ENCODE measurements around the gene PATL1.

PATL1 gene

DNA sequence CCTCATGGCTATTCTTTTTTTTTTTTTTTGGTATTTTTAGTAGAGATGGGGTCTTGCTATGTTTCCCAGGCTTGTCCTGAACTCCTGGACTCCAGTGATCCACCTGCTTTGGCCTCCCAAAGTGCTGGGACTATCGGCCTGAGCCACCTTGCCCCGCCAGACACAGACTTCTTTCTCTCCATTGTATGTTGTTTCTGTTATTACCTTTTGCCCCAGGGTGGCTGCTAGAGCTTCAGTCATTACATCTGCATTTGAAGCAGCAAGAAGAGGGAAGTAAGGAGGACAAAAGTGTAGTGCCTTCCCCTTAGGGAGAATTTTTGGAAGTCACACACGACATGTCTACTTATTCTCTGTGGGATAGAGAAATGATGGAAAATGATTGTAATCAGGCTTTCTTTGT, 43.1 kb downstream of the PATL1 start:
- DNase-seq (ENCODE audit: low read depth, low spot score) = no peak
- ChIA-PET CTCF (interaction anchor here (0.7 to 1.1 kb wide), 2 partner anchors 8 to 40 kb away, joined by 3 to 4 read pairs; no protein-coding TSS in a partner anchor), POLR2A (no interaction called here)
- H3K4me3 ChIP-seq (ENCODE audit: low read depth, low read length) = no peak overlapping the region
- TF ChIP-seq, protein P1, sequence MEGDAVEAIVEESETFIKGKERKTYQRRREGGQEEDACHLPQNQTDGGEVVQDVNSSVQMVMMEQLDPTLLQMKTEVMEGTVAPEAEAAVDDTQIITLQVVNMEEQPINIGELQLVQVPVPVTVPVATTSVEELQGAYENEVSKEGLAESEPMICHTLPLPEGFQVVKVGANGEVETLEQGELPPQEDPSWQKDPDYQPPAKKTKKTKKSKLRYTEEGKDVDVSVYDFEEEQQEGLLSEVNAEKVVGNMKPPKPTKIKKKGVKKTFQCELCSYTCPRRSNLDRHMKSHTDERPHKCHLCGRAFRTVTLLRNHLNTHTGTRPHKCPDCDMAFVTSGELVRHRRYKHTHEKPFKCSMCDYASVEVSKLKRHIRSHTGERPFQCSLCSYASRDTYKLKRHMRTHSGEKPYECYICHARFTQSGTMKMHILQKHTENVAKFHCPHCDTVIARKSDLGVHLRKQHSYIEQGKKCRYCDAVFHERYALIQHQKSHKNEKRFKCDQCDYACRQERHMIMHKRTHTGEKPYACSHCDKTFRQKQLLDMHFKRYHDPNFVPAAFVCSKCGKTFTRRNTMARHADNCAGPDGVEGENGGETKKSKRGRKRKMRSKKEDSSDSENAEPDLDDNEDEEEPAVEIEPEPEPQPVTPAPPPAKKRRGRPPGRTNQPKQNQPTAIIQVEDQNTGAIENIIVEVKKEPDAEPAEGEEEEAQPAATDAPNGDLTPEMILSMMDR (IDR thresholded peaks at IDR 0.05; ENCODE audit: insufficient read depth, low read length, missing control alignments) = no peak

DNA sequence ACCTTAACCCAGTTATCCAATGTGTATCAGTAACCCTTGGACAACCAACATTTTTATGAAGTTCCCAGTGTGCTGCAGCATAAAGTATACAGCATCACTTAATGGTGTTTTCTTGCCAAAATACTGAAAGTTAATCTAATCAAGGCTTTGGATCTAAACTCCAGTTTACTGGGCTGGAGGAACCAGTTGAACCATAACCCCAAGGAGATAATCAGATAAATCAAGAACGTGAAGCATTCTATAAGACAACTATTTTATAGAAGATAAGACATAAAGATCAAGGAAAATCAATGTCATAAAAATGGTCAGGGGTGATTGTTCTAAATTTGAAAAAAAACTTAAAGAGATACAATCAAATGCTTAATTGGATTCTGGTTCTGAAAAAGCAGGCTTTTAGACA, 51.0 kb downstream of the PATL1 start:
- H3K4me3 ChIP-seq (ENCODE audit: low read depth, low read length) = no peak overlapping the region
- no peak for DNase-seq (ENCODE audit: low read depth, low spot score)
- CTCF ChIA-PET = interaction anchor here (1.0 kb wide), 1 partner anchor 51 kb away, joined by 3 read pairs; no protein-coding TSS in a partner anchor
- POLR2A ChIA-PET = no interaction called here
- TF ChIP-seq, protein P1 (IDR thresholded peaks at IDR 0.05; ENCODE audit: insufficient read depth, low read length, missing control alignments) = no peak

DNA sequence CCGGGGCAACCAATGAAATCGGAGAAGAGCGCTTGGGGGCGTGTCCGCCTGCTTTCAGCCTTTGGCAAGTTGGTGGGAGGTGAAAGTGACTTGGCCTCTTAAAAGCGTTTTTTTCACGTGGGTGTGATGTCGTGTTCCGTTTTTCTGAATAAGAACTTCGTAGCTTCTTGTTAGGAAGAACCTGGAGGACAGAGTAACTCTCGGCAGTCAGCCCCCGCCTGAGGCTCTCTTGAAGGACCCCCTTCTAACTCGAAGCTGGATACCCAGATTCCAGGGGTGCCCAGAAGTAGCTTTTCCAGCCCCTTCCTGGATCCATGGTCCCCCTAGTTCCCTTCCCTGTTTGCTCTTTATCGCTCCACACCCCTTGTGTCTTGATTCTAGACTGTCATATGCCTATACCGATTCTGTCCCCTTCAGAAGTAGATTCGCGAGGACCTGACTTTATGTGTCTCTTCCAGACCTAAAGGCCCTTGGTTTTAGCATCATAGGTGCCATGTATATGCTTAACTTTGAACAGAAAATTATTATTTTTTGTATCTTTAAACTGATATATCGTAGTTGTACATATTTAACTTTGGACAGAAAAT, 52.3 kb downstream of the PATL1 start:
- TF ChIP-seq, protein P1 (IDR thresholded peaks at IDR 0.05; ENCODE audit: insufficient read depth, low read length, missing control alignments) = no peak
- POLR2A ChIA-PET = interaction anchor here (0.7 to 2.2 kb wide), 7 partner anchors 27 to 59 kb away, joined by 3 to 13 read pairs (median 3); partner anchors contain the start of gene PATL1
- DNase-seq (ENCODE audit: low read depth, low spot score) = no peak
- peak overlapping the region; percentile 61 for H3K4me3 ChIP-seq (ENCODE audit: low read depth, low read length)
- CTCF ChIA-PET = interaction anchor here (1.1 to 1.9 kb wide), 4 partner anchors 13 to 51 kb away, joined by 4 to 6 read pairs (median 5); no protein-coding TSS in a partner anchor

DNA sequence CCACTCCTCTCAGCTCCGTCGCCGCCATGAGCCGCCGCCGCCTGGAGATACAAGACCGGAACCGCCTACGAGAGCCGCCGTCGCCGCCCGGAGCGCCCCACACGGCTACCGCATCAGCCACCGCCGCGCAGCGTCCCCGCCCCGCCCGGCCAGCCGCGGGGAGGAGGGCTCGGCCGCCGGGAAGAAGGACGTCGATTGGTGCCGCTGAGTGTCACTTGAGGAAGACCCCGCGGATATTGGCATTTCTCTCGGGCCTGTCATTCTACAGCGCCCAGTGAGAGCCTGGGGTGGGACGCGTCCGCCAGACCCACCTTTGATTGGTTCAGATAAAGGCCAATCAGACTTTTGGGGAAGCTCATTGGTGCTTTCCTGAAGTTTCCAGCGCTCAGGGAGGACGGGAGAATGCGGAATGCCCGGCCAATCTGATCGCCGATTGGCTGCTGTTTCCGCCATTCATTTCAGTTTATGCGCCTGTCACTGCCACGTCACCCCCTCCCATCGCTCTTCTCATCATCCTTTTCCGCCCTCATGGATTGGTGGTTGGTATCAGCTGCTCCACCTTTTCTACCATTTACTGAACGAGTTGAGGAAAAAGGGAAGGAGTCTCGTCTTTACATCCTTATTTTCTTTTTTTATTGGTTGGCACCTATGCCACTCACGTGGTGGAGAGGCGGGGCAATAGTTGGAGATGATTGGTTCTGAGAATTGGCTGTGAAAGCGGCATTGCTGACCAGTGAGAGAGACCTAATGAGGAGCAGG, 53.0 kb downstream of the PATL1 start, which contains the start of gene OSBP:
OSBP (minus strand) TSS at position 138 of the 759 bp plus-strand sequence; CDS start at position 28, 110 bp downstream.
- POLR2A ChIA-PET = interaction anchor here (0.7 to 2.2 kb wide), 7 partner anchors 28 to 59 kb away, joined by 3 to 13 read pairs (median 3); partner anchors contain the start of gene PATL1

DNA sequence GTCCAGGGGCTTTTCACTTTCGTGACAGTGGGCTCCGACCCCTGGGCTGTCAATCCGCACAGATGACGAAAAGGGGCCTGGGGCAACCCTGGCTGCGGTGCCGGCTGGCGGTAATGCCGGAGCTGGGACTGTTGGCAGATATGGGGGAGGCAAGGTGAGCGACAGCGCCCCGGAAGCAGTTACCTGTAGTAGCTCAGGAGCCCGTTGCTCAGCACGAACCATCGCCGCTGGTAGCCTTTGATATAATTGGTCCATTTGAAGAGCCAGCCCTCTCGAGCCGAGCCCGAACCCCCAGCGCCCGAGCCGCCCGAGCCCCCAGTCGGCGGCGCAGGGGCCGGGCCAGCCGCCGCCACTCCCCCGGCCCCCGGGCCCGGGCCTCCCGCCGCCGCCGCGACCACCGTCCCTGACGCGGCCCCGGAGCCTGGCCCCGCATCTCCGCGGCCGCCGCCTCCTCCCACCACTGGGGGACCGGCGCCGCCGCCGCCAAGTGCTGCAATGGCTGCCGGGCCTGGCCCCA, 53.7 kb downstream of the PATL1 start:
- TF ChIP-seq, protein P1 (IDR thresholded peaks at IDR 0.05; ENCODE audit: insufficient read depth, low read length, missing control alignments) = no peak
- DNase-seq (ENCODE audit: low read depth, low spot score) = no peak
- H3K4me3 ChIP-seq (ENCODE audit: low read depth, low read length) = peak overlapping the region; percentile 92
- POLR2A ChIA-PET = interaction anchor here (0.7 to 2.2 kb wide), 4 partner anchors 49 to 63 kb away, joined by 3 to 13 read pairs (median 6); partner anchors contain the start of gene PATL1
- CTCF ChIA-PET = interaction anchor here (0.5 to 1.7 kb wide), 3 partner anchors 12 to 50 kb away, joined by 3 to 5 read pairs (median 5); no protein-coding TSS in a partner anchor

More for the DNA sequence above, 53.0 kb downstream of the PATL1 start, which contains the start of gene OSBP:
- CTCF ChIA-PET = interaction anchor here (1.6 to 1.9 kb wide), 3 partner anchors 13 to 50 kb away, joined by 5 to 6 read pairs (median 5); no protein-coding TSS in a partner anchor
- peak; percentile 100 for DNase-seq (ENCODE audit: low read depth, low spot score)
- TF ChIP-seq, protein P1 (IDR thresholded peaks at IDR 0.05; ENCODE audit: insufficient read depth, low read length, missing control alignments) = peak; percentile 11
- peak within 1 kb of the TSS; percentile 92 for H3K4me3 ChIP-seq (ENCODE audit: low read depth, low read length)
